Measurements from ENCODE around the gene INSIG1.

DNA sequence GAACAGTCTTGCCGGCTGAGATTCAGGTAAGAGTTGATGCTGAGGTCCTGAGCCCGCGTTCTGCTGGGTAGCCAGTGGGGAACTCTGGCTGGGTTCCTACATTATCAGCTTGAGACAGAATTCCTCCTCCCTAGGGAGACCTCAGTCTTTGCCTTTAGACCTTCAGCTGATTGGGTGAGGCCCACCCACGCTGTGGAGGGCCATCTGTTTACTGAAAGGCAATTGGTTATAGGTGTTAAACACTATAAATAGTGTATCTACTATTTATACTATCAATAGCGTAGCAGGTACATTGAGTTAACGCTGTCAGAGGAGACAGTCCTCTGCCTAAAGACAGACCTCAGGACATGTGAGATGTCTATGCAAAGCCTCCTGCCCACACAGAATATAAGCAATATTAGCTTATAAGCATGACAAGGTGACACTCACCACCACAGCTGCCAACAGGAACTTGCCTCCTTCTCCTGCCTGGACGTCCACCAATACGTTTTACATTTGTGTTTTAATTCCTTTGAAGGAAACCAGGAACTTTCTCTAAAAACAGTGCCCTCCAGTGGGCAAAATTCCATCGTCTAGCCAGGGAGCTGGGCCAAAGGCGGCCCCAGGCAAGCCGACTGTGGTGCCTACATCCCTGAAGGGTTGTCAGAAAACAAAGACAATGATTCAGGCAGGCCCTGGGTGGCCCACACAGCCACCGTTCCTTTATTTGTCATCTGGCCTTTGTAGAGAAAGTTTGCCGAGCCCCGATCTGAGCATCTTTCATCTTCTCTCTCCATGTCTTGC, 58.8 kb downstream of the INSIG1 start:
- TF ChIP-seq EZH2 (optimal IDR thresholded peaks at IDR 0.05; ENCODE audit: low read depth, low read length): no peak
- TF ChIP-seq, protein P1, sequence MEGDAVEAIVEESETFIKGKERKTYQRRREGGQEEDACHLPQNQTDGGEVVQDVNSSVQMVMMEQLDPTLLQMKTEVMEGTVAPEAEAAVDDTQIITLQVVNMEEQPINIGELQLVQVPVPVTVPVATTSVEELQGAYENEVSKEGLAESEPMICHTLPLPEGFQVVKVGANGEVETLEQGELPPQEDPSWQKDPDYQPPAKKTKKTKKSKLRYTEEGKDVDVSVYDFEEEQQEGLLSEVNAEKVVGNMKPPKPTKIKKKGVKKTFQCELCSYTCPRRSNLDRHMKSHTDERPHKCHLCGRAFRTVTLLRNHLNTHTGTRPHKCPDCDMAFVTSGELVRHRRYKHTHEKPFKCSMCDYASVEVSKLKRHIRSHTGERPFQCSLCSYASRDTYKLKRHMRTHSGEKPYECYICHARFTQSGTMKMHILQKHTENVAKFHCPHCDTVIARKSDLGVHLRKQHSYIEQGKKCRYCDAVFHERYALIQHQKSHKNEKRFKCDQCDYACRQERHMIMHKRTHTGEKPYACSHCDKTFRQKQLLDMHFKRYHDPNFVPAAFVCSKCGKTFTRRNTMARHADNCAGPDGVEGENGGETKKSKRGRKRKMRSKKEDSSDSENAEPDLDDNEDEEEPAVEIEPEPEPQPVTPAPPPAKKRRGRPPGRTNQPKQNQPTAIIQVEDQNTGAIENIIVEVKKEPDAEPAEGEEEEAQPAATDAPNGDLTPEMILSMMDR (IDR thresholded peaks at IDR 0.05; ENCODE audit: low read length): peak; percentile 38
